HG03520 (cell line): ENCODE data around the gene SLX4IP.

Experiments used
- ATAC-seq: cut with Tn5 transposase; IDR thresholded peaks from one replicate; pipeline ENCODE4 v1.9.1; 2021; ENCODE audit warnings: mild to moderate bottlenecking, moderate library complexity; ENCODE audit not compliant: unreplicated experiment

SLX4IP gene

GRCh38 chr20:10644458-10645204 is 209.5 kb downstream of the SLX4IP start:
- ATAC-seq: peak; percentile 68

- ATAC-seq: no peak
Measured at GRCh38 chr20:10645205-10645570, 210.1 kb downstream of the SLX4IP start.

- no peak for ATAC-seq
Measured at GRCh38 chr20:10646006-10646405, 210.9 kb downstream of the SLX4IP start.

GRCh38 chr20:10646886-10647420 is 211.8 kb downstream of the SLX4IP start:
- no peak for ATAC-seq

- peak; percentile 50 for ATAC-seq
Measured at GRCh38 chr20:10647471-10647870, 212.4 kb downstream of the SLX4IP start.

- ATAC-seq: no peak
Measured at GRCh38 chr20:10647909-10648308, 212.8 kb downstream of the SLX4IP start.

GRCh38 chr20:10648651-10649050 is 213.5 kb downstream of the SLX4IP start:
- no peak for ATAC-seq

- ATAC-seq: no peak
Measured at GRCh38 chr20:10649080-10649796, 214.1 kb downstream of the SLX4IP start.

GRCh38 chr20:10649797-10650160 is 214.7 kb downstream of the SLX4IP start:
- no peak for ATAC-seq

GRCh38 chr20:10651227-10651990 is 216.3 kb downstream of the SLX4IP start:
- no peak for ATAC-seq

- ATAC-seq: no peak
Measured at GRCh38 chr20:10652185-10652584, 217.1 kb downstream of the SLX4IP start.

GRCh38 chr20:10652660-10653261 is 217.7 kb downstream of the SLX4IP start:
- no peak for ATAC-seq

GRCh38 chr20:10653599-10654249 is 218.6 kb downstream of the SLX4IP start:
- no peak for ATAC-seq

GRCh38 chr20:10654250-10654610 is 219.1 kb downstream of the SLX4IP start:
- ATAC-seq: no peak

- ATAC-seq: no peak
Measured at GRCh38 chr20:10654630-10655029, 219.5 kb downstream of the SLX4IP start.

GRCh38 chr20:10655720-10656669 is 220.9 kb downstream of the SLX4IP start:
- ATAC-seq: no peak

- no peak for ATAC-seq
Measured at GRCh38 chr20:10657453-10657852, 222.3 kb downstream of the SLX4IP start.

GRCh38 chr20:10658051-10658823 is 223.1 kb downstream of the SLX4IP start:
- no peak for ATAC-seq
